ENCODE data around the gene SNAP91. TPM values are rescaled to one million over a fixed set of nuclear protein-coding genes. Genes with fewer than 3 reads are reported as not detected.

Gene SNAP91
- polyA plus RNA-seq, 1 donor (not counting 4 experiments of a cell fraction or from before 2014, with no cell fraction given): not detected

DNA sequence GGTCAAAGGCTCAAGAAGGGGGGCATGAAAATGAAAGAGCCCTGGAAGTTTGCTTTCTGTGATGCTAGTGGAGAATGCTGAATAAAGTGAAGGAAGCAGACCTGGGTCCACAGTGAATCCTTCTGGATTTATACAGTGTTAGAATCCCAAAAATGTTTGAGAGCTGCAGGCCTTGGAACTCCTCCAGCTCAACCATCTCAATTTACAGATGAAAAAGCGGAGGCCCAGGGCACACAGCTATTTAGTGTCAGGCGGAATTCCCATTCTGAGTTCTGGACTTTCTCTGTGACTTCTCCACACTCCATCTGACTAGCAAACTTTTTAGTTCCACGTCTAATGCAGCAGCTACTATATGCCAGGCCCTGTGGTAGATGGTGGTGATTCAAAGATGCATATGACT lies 198.1 kb downstream of the SNAP91 start:
- Histone ChIP-seq H4K20me1 (ENCODE audit: control insufficient read depth, extremely low read depth, insufficient read depth, low read length) (no peaks in the 10 kb centered on the region), H3K4me3 (ENCODE audit: control insufficient read depth in 2 of 3, extremely low read depth in 1 of 3, insufficient read depth in 2 of 3, low read depth in 1 of 3, low read length in 3 of 3) (no peak overlapping the region), H3K9me1 (ENCODE audit: control insufficient read depth, extremely low read depth, insufficient read depth, low read length) (no peaks in the 10 kb centered on the region), H3K79me2 (ENCODE audit: control insufficient read depth, insufficient read depth, low read length) (no peaks in the 10 kb centered on the region), H3K4me1 (ENCODE audit: control insufficient read depth, extremely low read depth, insufficient read depth, low read length) (peaks cover 7% of the 10 kb centered on the region), H3K9ac (ENCODE audit: control insufficient read depth, extremely low read depth, insufficient read depth, low read length) (no peak overlapping the region), H3K27me3 (ENCODE audit: control insufficient read depth, extremely low read depth, insufficient read depth, low read length) (peaks cover 4% of the 10 kb centered on the region), H3K36me3 (ENCODE audit: control insufficient read depth in 2 of 2, extremely low read depth in 1 of 2, insufficient read depth in 2 of 2, low read length in 2 of 2) (no peaks in the 10 kb centered on the region), H2AFZ (ENCODE audit: control insufficient read depth, low read length) (no peak overlapping the region), H3K27ac (ENCODE audit: control insufficient read depth, insufficient read depth, low read length) (no peak overlapping the region), H3K9me3 (ENCODE audit: control insufficient read depth, low read depth, low read length) (no peaks in the 10 kb centered on the region), H3K4me2 (ENCODE audit: control insufficient read depth, extremely low read depth, insufficient read depth, low read depth, low read length) (no peak overlapping the region)
- no peak for TF ChIP-seq EZH2 (IDR thresholded peaks at IDR 0.05; ENCODE audit: low read length)
- no peak for TF ChIP-seq CTCF (optimal IDR thresholded peaks at IDR 0.05 in 1 of 3, IDR thresholded peaks at IDR 0.05 in 1 of 3, conservative IDR thresholded peaks at IDR 0.05 in 1 of 3; ENCODE audit: extremely low read depth in 1 of 3, insufficient read depth in 2 of 3, low read length in 3 of 3)
- FAIRE-seq (no peak), DNase-seq (ENCODE audit: low read depth, low spot score) (no peak)
- dilution Hi-C loops (cut with MboI; ENCODE audit: extremely low pct_ligation_motif_present, low sequenced_read_pairs): loop anchor here (25.0 kb wide), 1 partner anchor 98 kb away; no protein-coding TSS in a partner anchor

- H3K4me2 ChIP-seq (ENCODE audit: control insufficient read depth, extremely low read depth, insufficient read depth, low read depth, low read length): no peak overlapping the region
- FAIRE-seq (no peak), DNase-seq (ENCODE audit: low read depth, low spot score) (no peak)
- H3K27me3 ChIP-seq (ENCODE audit: control insufficient read depth, extremely low read depth, insufficient read depth, low read length): peaks cover 4% of the 10 kb centered on the region
- peaks cover 7% of the 10 kb centered on the region for H3K4me1 ChIP-seq (ENCODE audit: control insufficient read depth, extremely low read depth, insufficient read depth, low read length)
- H3K9me3 ChIP-seq (ENCODE audit: control insufficient read depth, low read depth, low read length): no peaks in the 10 kb centered on the region
- no peaks in the 10 kb centered on the region for H3K79me2 ChIP-seq (ENCODE audit: control insufficient read depth, insufficient read depth, low read length)
- H3K27ac ChIP-seq (ENCODE audit: control insufficient read depth, insufficient read depth, low read length): no peak overlapping the region
- H3K4me3 ChIP-seq (ENCODE audit: control insufficient read depth in 2 of 3, extremely low read depth in 1 of 3, insufficient read depth in 2 of 3, low read depth in 1 of 3, low read length in 3 of 3): no peak overlapping the region
- no peak overlapping the region for H3K9ac ChIP-seq (ENCODE audit: control insufficient read depth, extremely low read depth, insufficient read depth, low read length)
- TF ChIP-seq CTCF (optimal IDR thresholded peaks at IDR 0.05 in 1 of 3, IDR thresholded peaks at IDR 0.05 in 1 of 3, conservative IDR thresholded peaks at IDR 0.05 in 1 of 3; ENCODE audit: extremely low read depth in 1 of 3, insufficient read depth in 2 of 3, low read length in 3 of 3): no peak
- H3K9me1 ChIP-seq (ENCODE audit: control insufficient read depth, extremely low read depth, insufficient read depth, low read length): no peaks in the 10 kb centered on the region
- dilution Hi-C loops (cut with MboI; ENCODE audit: extremely low pct_ligation_motif_present, low sequenced_read_pairs): loop anchor here (25.0 kb wide), 1 partner anchor 97 kb away; no protein-coding TSS in a partner anchor
- H4K20me1 ChIP-seq (ENCODE audit: control insufficient read depth, extremely low read depth, insufficient read depth, low read length): no peaks in the 10 kb centered on the region
- H3K36me3 ChIP-seq (ENCODE audit: control insufficient read depth in 2 of 2, extremely low read depth in 1 of 2, insufficient read depth in 2 of 2, low read length in 2 of 2): no peaks in the 10 kb centered on the region
- H2AFZ ChIP-seq (ENCODE audit: control insufficient read depth, low read length): no peak overlapping the region
Measured at GRCh38 chr6:83509441-83509840, 199.5 kb downstream of the SNAP91 start.
